22Rv1 (cell line): Measurements from ENCODE around the gene ID4.

Experiments
- H3K27ac ChIP-seq: fragments of 450-650 bp; 2 replicates; pipeline ENCODE4 v1.5.1; 2017
- CTCF ChIP-seq: fragments of 450-650 bp; IDR thresholded peaks from 2 replicates; pipeline ENCODE4 v1.5.1; 2017; ENCODE audit warnings: mild to moderate bottlenecking
- ZFX ChIP-seq: fragments of 450-650 bp; IDR thresholded peaks from 2 replicates; pipeline ENCODE4 v1.6.1; 2017; ENCODE audit warnings: antibody characterized with exemption, borderline replicate concordance

ID4 gene

DNA sequence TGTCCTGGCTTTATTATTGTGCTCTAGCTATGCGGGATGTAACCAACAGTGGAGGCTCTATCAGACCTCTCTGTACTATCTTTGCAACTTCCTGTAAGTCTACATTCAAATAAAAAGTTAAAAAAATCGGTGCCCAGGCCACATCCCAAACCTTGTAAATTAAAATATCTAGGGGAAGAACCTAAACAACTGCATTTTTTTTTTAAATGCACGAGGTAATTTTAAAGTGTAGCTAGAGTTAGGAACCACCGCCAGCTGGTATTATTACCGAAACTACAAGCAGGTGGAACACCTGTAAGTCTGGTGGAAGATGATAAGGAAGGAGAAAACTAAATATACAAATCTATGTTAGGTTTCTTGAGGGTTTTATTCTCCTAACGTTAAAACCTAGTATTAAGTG is 34.5 kb upstream of the ID4 start:
- peak overlapping the region; percentile 99 for H3K27ac ChIP-seq

DNA sequence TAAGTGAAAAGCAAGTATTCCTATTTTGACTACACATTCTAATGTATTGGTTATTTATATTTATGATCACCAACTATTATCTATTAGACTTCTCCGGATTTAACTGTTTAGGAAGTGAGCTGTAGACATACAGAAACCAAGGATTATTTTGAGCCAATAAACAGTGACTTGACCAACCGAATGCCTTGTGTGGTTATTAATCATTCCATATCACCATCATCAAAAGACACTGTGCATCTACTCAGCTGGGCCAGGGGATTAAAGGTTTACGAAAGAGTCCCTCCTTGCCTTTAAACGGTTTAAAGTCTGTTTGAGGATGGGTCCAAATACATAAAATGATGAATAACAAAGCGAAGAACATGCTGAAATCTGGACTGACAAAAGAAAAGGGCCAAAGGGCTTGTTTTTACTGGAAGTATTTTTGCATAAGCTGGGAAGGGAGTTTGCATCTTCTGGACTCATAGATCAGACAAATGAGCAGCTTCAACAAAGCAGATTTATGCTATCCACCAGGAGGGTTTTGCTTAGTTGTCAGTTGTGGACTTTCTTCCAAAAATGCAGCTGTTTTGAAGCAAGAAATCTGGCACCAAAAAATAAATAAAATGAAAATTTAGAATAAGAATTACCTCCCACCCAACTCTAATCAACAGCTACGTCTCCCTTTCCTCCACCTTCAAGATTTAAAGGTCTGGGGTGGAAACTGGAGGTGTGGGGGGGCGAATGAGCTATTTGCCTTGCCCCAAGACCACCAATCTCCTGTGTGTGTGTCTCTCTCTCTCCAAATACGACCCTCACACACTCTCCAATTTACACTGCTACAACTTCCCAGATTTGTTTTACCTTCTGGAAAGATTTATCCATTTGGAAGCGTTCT is 33.6 kb upstream of the ID4 start:
- no peak for TF ChIP-seq ZFX
- H3K27ac ChIP-seq, result peak overlapping the region; percentile 99

More for the DNA sequence above, 34.5 kb upstream of the ID4 start:
- TF ChIP-seq CTCF, result no peak
- no peak for TF ChIP-seq ZFX

- TF ChIP-seq CTCF (no peak), ZFX (no peak)
- H3K27ac ChIP-seq, result peak overlapping the region; percentile 99
These were observed 32.7 kb upstream of the ID4 start for GRCh38 chr6:19804205-19805128.

- TF ChIP-seq ZFX (no peak), CTCF (peak; percentile 8; the same call in 1 of the 2 replicates)
These were observed 32.1 kb upstream of the ID4 start for GRCh38 chr6:19805129-19805481.

DNA sequence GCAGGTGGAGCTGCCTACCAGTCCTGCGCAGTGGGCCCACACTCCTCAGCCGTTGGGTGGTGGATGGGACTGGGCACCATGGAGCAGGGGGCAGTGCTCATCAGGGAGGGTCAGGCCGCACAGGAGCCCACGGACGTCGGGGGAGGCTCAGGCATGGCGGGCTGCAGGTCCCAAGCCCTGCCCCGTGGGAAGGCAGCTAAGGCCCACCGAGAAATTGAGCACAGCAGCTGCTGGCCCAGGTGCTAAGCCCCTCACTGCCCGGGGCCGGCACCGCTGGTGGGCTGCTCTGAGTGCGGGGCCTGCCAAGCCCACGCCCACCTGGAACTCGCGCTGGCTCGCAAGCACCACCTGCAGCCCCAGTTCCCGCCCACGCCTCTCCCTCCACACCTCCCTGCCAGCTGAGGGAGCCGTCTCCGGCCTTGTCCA is 30.2 kb upstream of the ID4 start:
- no peak for TF ChIP-seq CTCF
- no peak for TF ChIP-seq ZFX

More at GRCh38 chr6:19805129-19805481, 32.1 kb upstream of the ID4 start:
- peak overlapping the region; percentile 99 for H3K27ac ChIP-seq

GRCh38 chr6:19811397-19812079 is 25.6 kb upstream of the ID4 start:
- peak overlapping the region; percentile 82 for H3K27ac ChIP-seq
- TF ChIP-seq ZFX, result no peak
- no peak for TF ChIP-seq CTCF

More for the DNA sequence above, 30.2 kb upstream of the ID4 start:
- 0 out of 2 replicates have a peak overlapping the region, but pooled peaks have one; percentile 99 for H3K27ac ChIP-seq

DNA sequence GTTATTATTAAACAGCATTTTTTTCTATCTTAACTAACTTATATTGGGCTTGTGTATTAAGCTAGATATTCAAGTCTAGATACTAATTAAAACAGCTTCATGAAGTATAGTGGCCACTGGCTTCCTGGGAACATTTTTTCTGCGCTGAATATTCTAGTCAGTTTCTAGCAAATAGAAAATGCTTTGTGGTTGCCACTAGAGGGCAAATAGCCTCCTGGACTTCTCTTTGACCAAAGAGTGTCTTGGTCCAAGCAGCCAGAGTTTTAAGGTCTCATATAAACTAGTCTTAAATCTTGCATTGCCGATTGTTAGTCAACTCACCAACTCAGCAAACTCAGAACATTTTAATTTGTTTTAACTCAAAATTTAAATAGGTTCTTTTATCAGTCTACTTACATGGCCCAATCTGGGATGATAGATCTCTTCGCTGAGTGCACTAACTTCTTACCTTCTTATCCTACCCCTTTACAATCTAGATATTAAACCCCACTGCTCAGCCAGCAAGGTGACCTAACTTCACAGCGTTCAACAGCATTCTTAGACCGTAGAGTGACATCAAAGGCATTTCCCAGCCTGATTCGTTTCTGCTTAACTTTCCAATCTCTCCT is 24.6 kb upstream of the ID4 start:
- TF ChIP-seq CTCF (peak; percentile 89), ZFX (no peak)
- peak overlapping the region; percentile 82 for H3K27ac ChIP-seq
